Effector CD4-positive, alpha-beta T cell (primary cell): ENCODE data around the gene AGPAT3.
A peak's percentile ranks its signal among the peaks of the same experiment; 100 is the strongest.

Experiments
- DNase-seq: peaks from one replicate; pipeline ENCODE4 v3.0.0-alpha.2; 2020

The AGPAT3 gene

DNA sequence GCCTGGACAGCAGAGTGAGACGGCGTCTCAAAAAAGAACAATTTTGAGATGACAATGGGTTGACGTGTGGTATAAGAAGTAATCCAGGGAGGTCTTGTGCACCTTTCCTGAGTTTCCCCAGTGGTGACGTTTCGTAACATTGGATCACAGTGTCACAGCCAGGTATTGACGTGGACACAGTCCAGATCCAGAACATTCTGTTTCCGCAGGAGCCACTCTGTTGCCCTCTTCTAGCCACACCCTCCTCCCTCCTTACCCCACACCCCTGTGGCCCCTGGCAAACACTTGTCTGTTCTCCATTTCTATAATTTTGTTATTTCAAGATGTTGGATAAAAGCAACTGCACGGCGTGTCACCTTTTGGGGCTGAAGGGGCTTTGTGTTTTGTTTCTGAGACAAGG, 140.6 kb downstream of the AGPAT3 start:
- no peak for DNase-seq

DNA sequence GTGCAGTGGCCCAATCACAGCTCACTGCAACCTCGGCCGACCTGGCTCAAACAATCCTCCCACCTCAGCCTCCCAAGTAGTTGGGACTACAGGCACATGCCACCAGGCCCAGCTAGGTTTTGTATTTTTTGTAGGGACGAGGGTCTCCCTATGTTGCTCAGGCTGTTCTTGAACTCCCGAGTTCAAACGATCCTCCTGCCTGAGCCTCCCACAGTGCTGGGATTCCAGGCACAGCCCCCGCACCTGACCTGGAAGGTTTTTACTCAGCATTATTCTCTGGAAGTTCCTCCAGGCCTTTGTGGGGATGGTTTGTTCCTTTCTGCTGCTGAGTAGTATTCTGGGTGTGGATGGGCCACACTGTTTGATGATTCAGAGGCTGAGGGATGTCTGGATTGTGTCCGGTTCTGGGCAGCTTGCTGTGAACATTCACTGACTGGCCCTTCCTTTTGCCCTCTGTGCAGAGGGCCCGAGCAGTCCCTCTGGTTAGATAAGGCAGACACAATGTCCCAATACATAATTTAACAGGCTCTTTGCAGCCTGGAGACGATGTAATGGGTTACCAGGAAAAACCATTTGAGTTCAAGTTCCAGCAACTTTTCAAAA, 141.1 kb downstream of the AGPAT3 start:
- DNase-seq = no peak

- no peak for DNase-seq
Observed at GRCh38 chr21:44006656-44007055, 141.6 kb downstream of the AGPAT3 start.

DNA sequence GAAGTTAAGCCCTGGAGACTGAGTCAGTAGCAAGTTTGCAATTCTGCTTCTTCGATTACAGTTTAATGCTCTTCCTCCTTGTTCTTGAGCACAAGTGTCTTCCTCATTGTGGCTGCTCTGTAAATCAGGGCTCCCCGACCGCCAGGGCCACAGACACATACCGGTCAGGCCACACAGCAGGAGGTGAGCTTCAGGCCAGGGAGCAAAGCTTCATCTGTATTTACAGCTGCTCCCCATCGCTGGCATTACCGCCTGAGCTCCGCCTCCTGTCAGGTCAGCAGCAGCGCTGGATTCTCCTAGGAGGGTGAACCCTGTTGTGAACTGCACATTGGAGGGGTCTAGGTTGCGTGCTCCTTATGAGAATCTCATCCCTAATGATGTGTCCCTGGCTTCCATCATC, 145.4 kb downstream of the AGPAT3 start:
- no peak for DNase-seq

DNA sequence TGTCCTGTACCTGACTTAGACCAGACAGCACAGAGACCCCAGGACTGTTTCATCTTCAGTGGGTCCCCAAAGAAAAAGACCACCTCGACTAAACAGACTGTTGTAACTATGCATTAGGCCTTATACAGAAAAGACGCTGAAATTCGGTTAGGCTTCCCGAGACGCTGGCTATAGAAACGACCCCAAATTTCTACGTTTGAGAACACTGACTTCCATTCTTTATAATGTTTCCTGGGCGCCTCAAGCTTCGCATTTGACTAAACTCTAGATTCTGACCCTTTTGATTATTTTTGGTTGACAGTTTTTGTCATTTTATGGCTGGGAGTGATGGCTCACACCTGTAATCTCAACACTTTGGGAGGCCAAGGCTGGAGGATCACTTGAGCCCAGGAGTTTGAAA, 146.1 kb downstream of the AGPAT3 start:
- DNase-seq = no peak

- DNase-seq = peak; percentile 66
Observed at GRCh38 chr21:44011579-44012473, 146.8 kb downstream of the AGPAT3 start, which contains the start of gene TRAPPC10. Gene TRAPPC10, plus strand, starts transcription at chr21:44012309. Its CDS starts 185 bp downstream, at chr21:44012494.

- DNase-seq = peak; percentile 68
Observed at GRCh38 chr21:44012474-44013379, 147.7 kb downstream of the AGPAT3 start.

DNA sequence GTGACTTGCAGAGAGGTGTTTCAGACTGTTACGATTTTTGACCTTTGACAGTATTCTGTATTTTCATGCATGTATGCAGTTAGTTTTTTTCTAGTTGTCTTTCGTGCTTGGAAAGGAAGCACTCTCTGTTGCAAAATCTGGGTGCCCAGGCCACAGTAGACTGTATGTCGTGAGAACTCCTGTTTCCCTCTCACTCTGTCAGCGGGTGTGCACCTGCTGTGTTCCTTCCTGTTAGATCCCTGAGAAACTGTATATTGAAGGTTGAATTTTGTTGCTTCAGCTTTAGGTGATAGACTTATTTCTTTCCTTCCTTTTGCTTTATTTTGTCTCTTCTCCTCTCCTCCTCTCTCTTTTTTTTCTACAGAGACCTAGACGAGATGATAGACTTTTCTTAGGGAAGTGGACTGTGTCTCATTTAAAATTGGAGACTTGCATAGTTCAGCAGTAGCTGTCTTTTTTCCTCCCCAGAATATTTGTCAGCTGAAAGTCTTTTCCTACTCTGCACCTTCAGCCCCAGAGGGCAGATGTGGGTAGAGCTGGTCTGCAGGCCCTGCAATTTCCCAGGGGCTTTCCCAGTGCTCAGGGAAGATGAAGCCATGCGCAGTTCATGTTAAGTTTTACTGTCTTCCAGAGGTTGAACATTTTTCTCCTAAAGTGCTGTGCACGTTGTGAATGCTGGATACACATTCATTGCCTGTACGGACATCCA, 148.5 kb downstream of the AGPAT3 start:
- peak; percentile 30 for DNase-seq

DNA sequence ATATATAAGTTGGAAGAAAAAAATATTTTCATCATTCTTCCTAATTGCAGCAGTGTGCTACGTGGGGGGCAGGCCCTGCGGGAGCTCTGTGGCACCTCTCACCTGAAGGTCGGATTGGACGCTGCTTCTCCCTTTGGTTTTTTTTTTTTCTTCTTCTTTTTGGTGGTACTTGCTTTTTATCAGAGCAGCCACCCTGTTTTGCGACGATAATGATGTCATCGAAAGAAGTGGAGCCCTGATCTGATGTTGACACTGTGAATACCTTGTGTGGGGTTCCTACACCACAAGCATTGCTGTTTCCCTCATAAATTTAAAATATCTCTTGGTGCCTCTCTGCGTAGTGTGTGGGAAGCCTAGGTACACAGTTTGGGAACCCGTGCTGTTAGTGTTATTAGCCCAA, 152.6 kb downstream of the AGPAT3 start:
- no peak for DNase-seq

DNA sequence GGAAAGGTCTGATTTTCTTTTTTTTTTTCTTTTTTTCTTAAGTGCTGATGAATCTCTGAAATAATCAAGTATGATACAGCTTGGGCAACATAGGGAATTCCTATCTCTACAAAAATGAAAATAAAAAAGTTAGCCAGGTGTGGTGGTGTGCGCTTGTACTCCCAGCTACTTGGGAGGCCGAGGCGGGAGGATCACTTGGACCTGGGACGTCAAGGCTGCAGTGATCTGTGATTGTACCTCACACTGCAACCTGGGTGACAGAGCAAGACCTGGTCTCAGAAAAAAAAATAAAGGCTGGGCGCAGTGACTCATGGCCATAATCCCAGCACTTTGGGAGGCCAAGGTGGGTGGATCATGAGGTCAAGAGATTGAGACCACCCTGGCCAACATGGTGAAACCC, 153.1 kb downstream of the AGPAT3 start:
- DNase-seq = no peak

- DNase-seq = peak; percentile 6
Observed at GRCh38 chr21:44018813-44019567, 154.0 kb downstream of the AGPAT3 start.

DNA sequence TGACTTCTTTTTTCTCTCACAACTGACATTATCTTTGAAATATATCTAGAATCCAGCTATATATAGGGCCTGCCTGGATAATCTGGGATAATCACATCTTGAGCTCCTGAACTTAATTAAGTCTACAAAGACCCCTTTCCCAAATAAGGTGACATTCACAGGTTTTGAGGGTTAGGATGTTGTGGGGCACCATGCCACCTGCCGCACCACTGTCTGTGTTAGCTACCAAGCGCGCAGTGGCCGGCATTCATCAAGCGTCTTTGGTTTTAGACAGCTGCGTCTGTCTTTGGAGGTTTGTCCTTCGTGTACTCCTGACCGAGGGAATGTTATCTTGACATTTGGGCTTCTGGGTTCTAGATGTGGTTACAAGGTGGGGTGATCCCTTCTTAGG, 154.5 kb downstream of the AGPAT3 start:
- DNase-seq = no peak

DNA sequence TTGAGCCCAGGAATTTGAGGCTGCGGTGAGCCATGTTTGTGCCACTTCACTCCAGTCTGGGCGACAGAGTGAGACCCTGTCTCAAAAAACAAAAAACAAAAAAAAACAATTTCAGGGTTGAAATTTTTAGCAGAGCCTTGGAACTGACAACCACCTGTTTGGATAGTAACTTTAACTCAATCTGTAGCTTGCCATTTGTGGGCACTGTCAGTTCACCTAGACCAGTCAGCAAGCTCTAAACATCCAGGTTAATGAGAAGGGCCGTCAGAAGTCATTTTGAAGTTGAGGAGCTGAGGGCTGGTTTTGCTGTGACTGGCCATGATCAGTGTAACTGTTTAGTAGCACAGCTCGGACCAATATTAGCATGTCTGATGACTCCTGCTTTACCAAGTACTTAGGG, 155.5 kb downstream of the AGPAT3 start:
- no peak for DNase-seq

DNA sequence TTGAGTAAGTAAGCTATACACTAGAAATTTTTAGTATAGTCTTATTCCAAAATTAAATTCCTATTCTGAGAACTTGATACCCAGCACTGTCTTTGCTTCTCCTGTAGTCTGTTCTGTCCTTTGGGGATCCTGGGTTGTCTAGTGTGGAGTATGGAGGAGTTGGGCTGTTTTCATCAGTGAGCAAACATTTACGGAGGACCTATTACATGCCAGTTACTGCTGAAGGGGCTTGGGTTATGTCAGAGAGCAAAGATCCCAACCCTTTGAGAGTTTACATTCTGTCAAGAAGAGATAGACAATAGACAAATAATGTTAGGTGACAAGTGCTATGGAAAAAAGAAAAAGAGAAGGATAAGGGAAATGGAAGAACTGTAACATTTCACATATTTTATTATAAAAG, 156.0 kb downstream of the AGPAT3 start:
- DNase-seq = no peak

- no peak for DNase-seq
Observed at GRCh38 chr21:44024257-44024656, 159.2 kb downstream of the AGPAT3 start.

DNA sequence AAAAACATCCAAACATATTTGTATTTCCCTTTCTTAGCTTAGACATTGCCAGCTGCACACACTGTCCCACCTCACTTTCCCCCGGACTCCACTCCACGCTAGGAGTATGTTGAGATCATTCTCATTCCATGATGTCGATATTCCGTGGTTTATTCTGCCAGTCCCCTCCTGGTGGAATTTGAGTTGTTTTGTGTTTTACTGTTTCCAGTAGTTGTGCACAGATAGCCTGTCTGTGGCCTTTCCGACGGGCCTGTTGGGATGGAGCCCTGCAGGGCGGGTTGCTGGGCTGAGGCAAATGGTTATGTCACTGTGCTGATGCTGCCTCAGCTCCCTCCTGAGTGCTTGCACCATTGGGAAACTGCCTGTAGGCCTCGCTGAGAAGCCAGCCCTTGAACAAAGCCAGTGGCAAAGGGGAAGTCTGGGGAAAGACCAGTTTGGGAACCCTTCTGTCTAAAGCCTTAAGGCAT, 159.9 kb downstream of the AGPAT3 start:
- no peak for DNase-seq

DNA sequence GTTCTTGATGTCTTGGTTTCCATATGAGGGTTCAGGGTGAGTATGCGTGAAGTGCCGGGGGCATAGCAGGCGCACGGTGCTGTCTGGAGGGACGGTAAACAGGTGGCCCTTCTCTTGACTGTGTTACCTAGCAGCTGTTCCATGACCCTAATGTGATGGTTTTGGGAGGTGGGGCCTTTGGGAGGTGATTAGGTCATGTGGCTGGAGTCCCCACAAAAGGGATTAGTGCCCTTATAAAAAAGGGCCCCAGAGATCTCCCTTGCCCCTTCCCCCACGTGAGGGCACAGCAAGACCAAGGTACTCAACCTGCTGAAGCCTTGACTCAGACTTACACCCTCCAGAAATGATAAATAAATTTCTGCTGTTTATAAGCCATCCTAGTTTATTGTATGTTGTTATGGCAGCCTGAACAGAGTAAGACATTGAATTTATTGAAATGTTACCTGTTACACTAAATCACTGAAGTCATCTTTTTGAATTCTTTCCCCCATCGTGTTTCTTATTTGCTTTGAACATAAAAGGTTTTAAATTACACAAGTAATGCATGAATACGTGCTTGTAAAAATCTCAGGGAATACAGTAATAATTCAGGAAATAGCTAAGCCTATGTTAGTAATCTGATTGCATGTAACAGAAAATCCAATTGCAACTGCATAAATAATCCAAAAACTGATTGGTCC, 162.7 kb downstream of the AGPAT3 start:
- DNase-seq = no peak

- no peak for DNase-seq
Observed at GRCh38 chr21:44028287-44028659, 163.2 kb downstream of the AGPAT3 start.

GRCh38 chr21:44029460-44030087, 164.6 kb downstream of the AGPAT3 start:
- no peak for DNase-seq

GRCh38 chr21:44035244-44035643, 170.2 kb downstream of the AGPAT3 start:
- DNase-seq = no peak
